GM19351 (cell line): ENCODE results near the gene SLIT3.
"Not testable (repeated sequence)": the region's sequence is repeated elsewhere in the genome, so short reads cannot be mapped to it uniquely, and the experiment has no call there.

Experiments
- ATAC-seq: cut with Tn5 transposase; IDR thresholded peaks from one replicate; pipeline ENCODE4 v1.9.1; 2021; ENCODE audit warnings: mild to moderate bottlenecking, moderate library complexity; ENCODE audit not compliant: unreplicated experiment

The SLIT3 gene

GRCh38 chr5:169151051-169151805 lies 149.7 kb downstream of the SLIT3 start:
- ATAC-seq = no peak

- ATAC-seq = no peak
Observed at GRCh38 chr5:169150108-169150507, 150.8 kb downstream of the SLIT3 start.

- ATAC-seq = no peak
Observed at GRCh38 chr5:169149317-169149716, 151.6 kb downstream of the SLIT3 start.

- ATAC-seq = no peak
Observed at GRCh38 chr5:169148138-169148740, 152.7 kb downstream of the SLIT3 start.

- no peak for ATAC-seq
Observed at GRCh38 chr5:169147534-169147933, 153.4 kb downstream of the SLIT3 start.

- no peak for ATAC-seq
Observed at GRCh38 chr5:169146158-169146557, 154.8 kb downstream of the SLIT3 start.

- ATAC-seq = no peak
Observed at GRCh38 chr5:169142264-169142970, 158.5 kb downstream of the SLIT3 start.

GRCh38 chr5:169140215-169140614 lies 160.7 kb downstream of the SLIT3 start:
- ATAC-seq = not testable (repeated sequence)

GRCh38 chr5:169139480-169140050 lies 161.4 kb downstream of the SLIT3 start:
- no peak for ATAC-seq

GRCh38 chr5:169133531-169133930 lies 167.4 kb downstream of the SLIT3 start:
- no peak for ATAC-seq

- no peak for ATAC-seq
Observed at GRCh38 chr5:169132302-169132660, 168.7 kb downstream of the SLIT3 start.

- ATAC-seq = no peak
Observed at GRCh38 chr5:169131616-169132301, 169.2 kb downstream of the SLIT3 start.

GRCh38 chr5:169128679-169129078 lies 172.3 kb downstream of the SLIT3 start:
- no peak for ATAC-seq

- no peak for ATAC-seq
Observed at GRCh38 chr5:169127431-169127830, 173.5 kb downstream of the SLIT3 start.

- no peak for ATAC-seq
Observed at GRCh38 chr5:169126481-169127021, 174.4 kb downstream of the SLIT3 start.

GRCh38 chr5:169125571-169125970 lies 175.4 kb downstream of the SLIT3 start:
- ATAC-seq = no peak

- ATAC-seq = no peak
Observed at GRCh38 chr5:169122951-169123350, 178.0 kb downstream of the SLIT3 start.

- no peak for ATAC-seq
Observed at GRCh38 chr5:169121630-169122420, 179.1 kb downstream of the SLIT3 start.

- no peak for ATAC-seq
Observed at GRCh38 chr5:169119288-169120048, 181.5 kb downstream of the SLIT3 start.
